Ecto neural progenitor cell (in vitro differentiated cells): ENCODE measurements around the gene KCNT2.

ENCODE experiments used
- DNase-seq: peaks from one replicate; pipeline ENCODE4 v3.0.0-alpha.2; 2018; ENCODE audit warnings: low spot score

Gene KCNT2

GRCh38 chr1:196399713-196400112 lies 208.5 kb downstream of the KCNT2 start:
- no peak for DNase-seq

GRCh38 chr1:196393742-196394141 lies 214.5 kb downstream of the KCNT2 start:
- no peak for DNase-seq

- no peak for DNase-seq
Measured at GRCh38 chr1:196393282-196393681, 215.0 kb downstream of the KCNT2 start.

- no peak for DNase-seq
Measured at GRCh38 chr1:196387766-196388165, 220.5 kb downstream of the KCNT2 start.

- no peak for DNase-seq
Measured at GRCh38 chr1:196385109-196385508, 223.1 kb downstream of the KCNT2 start.

GRCh38 chr1:196382383-196382782 lies 225.9 kb downstream of the KCNT2 start:
- no peak for DNase-seq

GRCh38 chr1:196381544-196381943 lies 226.7 kb downstream of the KCNT2 start:
- no peak for DNase-seq

- no peak for DNase-seq
Measured at GRCh38 chr1:196380316-196380715, 227.9 kb downstream of the KCNT2 start.

GRCh38 chr1:196377811-196378210 lies 230.4 kb downstream of the KCNT2 start:
- no peak for DNase-seq

GRCh38 chr1:196376630-196377328 lies 231.5 kb downstream of the KCNT2 start:
- DNase-seq: no peak

GRCh38 chr1:196373798-196374197 lies 234.4 kb downstream of the KCNT2 start:
- no peak for DNase-seq

GRCh38 chr1:196372896-196373536 lies 235.2 kb downstream of the KCNT2 start:
- no peak for DNase-seq

- DNase-seq: no peak
Measured at GRCh38 chr1:196367838-196368237, 240.4 kb downstream of the KCNT2 start.

- DNase-seq: no peak
Measured at GRCh38 chr1:196366817-196367495, 241.3 kb downstream of the KCNT2 start.

GRCh38 chr1:196361112-196361714 lies 247.0 kb downstream of the KCNT2 start:
- no peak for DNase-seq

GRCh38 chr1:196357913-196358312 lies 250.3 kb downstream of the KCNT2 start:
- DNase-seq: no peak

- DNase-seq: no peak
Measured at GRCh38 chr1:196355206-196355786, 252.9 kb downstream of the KCNT2 start.

- no peak for DNase-seq
Measured at GRCh38 chr1:196344453-196344852, 263.8 kb downstream of the KCNT2 start.

- no peak for DNase-seq
Measured at GRCh38 chr1:196324345-196324744, 283.9 kb downstream of the KCNT2 start.

GRCh38 chr1:196323869-196324268 lies 284.4 kb downstream of the KCNT2 start:
- DNase-seq: no peak

GRCh38 chr1:196319301-196319700 lies 288.9 kb downstream of the KCNT2 start:
- DNase-seq: no peak
